ENCODE data around the gene ARHGAP15. TPM values are rescaled to one million over a fixed set of nuclear protein-coding genes. Genes with fewer than 3 reads are reported as not detected.

Gene ARHGAP15
- total RNA-seq, 2 donors from 2014 or later, result 0.41 to 4.3 TPM

- no peak overlapping the region for H3K4me3 ChIP-seq
- H3K27ac ChIP-seq, result no peak overlapping the region
- intact Hi-C loops (cut with DNase I), result no loop called here
- TF ChIP-seq POLR2A (IDR thresholded peaks at IDR 0.05) (no peak), CTCF (IDR thresholded peaks at IDR 0.05) (no peak), POLR2AphosphoS5 (IDR thresholded peaks at IDR 0.05) (no peak)
- H3K27me3 ChIP-seq (replicated peaks; ENCODE audit: insufficient read depth), result no peaks in the 10 kb centered on the region
- DNase-seq (ENCODE audit: low spot score), result no peak
- no peaks in the 10 kb centered on the region for H3K9me3 ChIP-seq
- no peaks in the 10 kb centered on the region for H3K36me3 ChIP-seq
- 89% methylated on average over 3 of the region's 3 CpGs for WGBS
- no peaks in the 10 kb centered on the region for H3K4me1 ChIP-seq (replicated peaks)
Observed at GRCh38 chr2:143736904-143737303, 607.7 kb downstream of the ARHGAP15 start.

GRCh38 chr2:143740431-143740830 lies 611.2 kb downstream of the ARHGAP15 start:
- intact Hi-C loops (cut with DNase I), result no loop called here
- Histone ChIP-seq H3K27ac (no peak overlapping the region), H3K4me1 (replicated peaks) (no peaks in the 10 kb centered on the region), H3K9me3 (no peaks in the 10 kb centered on the region), H3K27me3 (replicated peaks; ENCODE audit: insufficient read depth) (no peaks in the 10 kb centered on the region), H3K4me3 (no peak overlapping the region), H3K36me3 (no peaks in the 10 kb centered on the region)
- no peak for DNase-seq (ENCODE audit: low spot score)
- no peak for TF ChIP-seq POLR2A (IDR thresholded peaks at IDR 0.05)
- TF ChIP-seq POLR2AphosphoS5 (IDR thresholded peaks at IDR 0.05), result no peak
- TF ChIP-seq CTCF (IDR thresholded peaks at IDR 0.05), result no peak
- 92% methylated on average over 5 of the region's 5 CpGs for WGBS

- no peak for DNase-seq (ENCODE audit: low spot score)
- H3K36me3 ChIP-seq, result no peaks in the 10 kb centered on the region
Observed at GRCh38 chr2:143741205-143741604, 612.0 kb downstream of the ARHGAP15 start.

GRCh38 chr2:143742581-143742980 lies 613.4 kb downstream of the ARHGAP15 start:
- WGBS, result 80% methylated on average over 5 of the region's 5 CpGs
- H3K36me3 ChIP-seq, result no peaks in the 10 kb centered on the region
- TF ChIP-seq POLR2AphosphoS5 (IDR thresholded peaks at IDR 0.05), result no peak
- no peak for TF ChIP-seq POLR2A (IDR thresholded peaks at IDR 0.05)
- no peak for TF ChIP-seq CTCF (IDR thresholded peaks at IDR 0.05)
- H3K27me3 ChIP-seq (replicated peaks; ENCODE audit: insufficient read depth), result no peaks in the 10 kb centered on the region
- no peak overlapping the region for H3K4me3 ChIP-seq
- H3K27ac ChIP-seq, result no peak overlapping the region
- no peaks in the 10 kb centered on the region for H3K9me3 ChIP-seq
- no peak for DNase-seq (ENCODE audit: low spot score)
- H3K4me1 ChIP-seq (replicated peaks), result no peaks in the 10 kb centered on the region
- intact Hi-C loops (cut with DNase I), result no loop called here

More at GRCh38 chr2:143741205-143741604, 612.0 kb downstream of the ARHGAP15 start:
- Histone ChIP-seq H3K4me3 (no peak overlapping the region), H3K9me3 (no peaks in the 10 kb centered on the region), H3K27me3 (replicated peaks; ENCODE audit: insufficient read depth) (no peaks in the 10 kb centered on the region), H3K4me1 (replicated peaks) (no peaks in the 10 kb centered on the region), H3K27ac (no peak overlapping the region)
- TF ChIP-seq POLR2A (IDR thresholded peaks at IDR 0.05) (no peak), POLR2AphosphoS5 (IDR thresholded peaks at IDR 0.05) (no peak), CTCF (IDR thresholded peaks at IDR 0.05) (no peak)
- intact Hi-C loops (cut with DNase I), result no loop called here

- no peaks in the 10 kb centered on the region for H3K27me3 ChIP-seq (replicated peaks; ENCODE audit: insufficient read depth)
- H3K4me1 ChIP-seq (replicated peaks), result no peaks in the 10 kb centered on the region
- intact Hi-C loops (cut with DNase I), result no loop called here
- H3K27ac ChIP-seq, result no peak overlapping the region
- no peak overlapping the region for H3K4me3 ChIP-seq
- TF ChIP-seq CTCF (IDR thresholded peaks at IDR 0.05), result no peak
- H3K9me3 ChIP-seq, result no peaks in the 10 kb centered on the region
- no peaks in the 10 kb centered on the region for H3K36me3 ChIP-seq
- WGBS, result 95% methylated on average over 2 of the region's 2 CpGs
- no peak for DNase-seq (ENCODE audit: low spot score)
Observed at GRCh38 chr2:143744114-143744513, 614.9 kb downstream of the ARHGAP15 start.
